Endothelial cell of umbilical vein (primary cell): ENCODE measurements around the gene SEC63.
A peak's percentile ranks its signal among the peaks of the same experiment; 100 is the strongest.

Experiments
- CTCF ChIP-seq, 2 donors: IDR thresholded peaks; 1 replicate in 1 of 2; 2 replicates in 1 of 2; pipeline ENCODE4 v1.5.1; 2011; ENCODE audit warnings: low read length in 2 of 2, mild to moderate bottlenecking in 2 of 2, moderate library complexity in 2 of 2, control low read depth in 1 of 2, inconsistent platforms in 1 of 2, low read depth in 1 of 2; ENCODE audit not compliant: insufficient read depth in 1 of 2; ENCODE audit errors: extremely low read depth in 1 of 2
- EZH2 ChIP-seq: IDR thresholded peaks from 2 replicates; pipeline ENCODE4 v1.6.1; 2012; ENCODE audit warnings: borderline replicate concordance, low read depth, mild to moderate bottlenecking, moderate library complexity, low read length, inconsistent platforms; ENCODE audit not compliant: severe bottlenecking
- FOS ChIP-seq: IDR thresholded peaks from 2 replicates; pipeline ENCODE4 v1.6.1; 2011; ENCODE audit warnings: mild to moderate bottlenecking, low read length, moderate library complexity, borderline replicate concordance; ENCODE audit not compliant: insufficient read depth
- JUN ChIP-seq: IDR thresholded peaks from 2 replicates; pipeline ENCODE4 v1.6.1; 2011; ENCODE audit warnings: borderline replicate concordance, low read depth; ENCODE audit not compliant: insufficient read length, insufficient read depth
- POLR2A ChIP-seq: IDR thresholded peaks from 2 replicates; pipeline ENCODE4 v1.6.1; 2012; ENCODE audit warnings: low read depth, mild to moderate bottlenecking, control low read depth, low read length
- POLR2AphosphoS5 ChIP-seq: IDR thresholded peaks from 2 replicates; pipeline ENCODE4 v1.6.1; 2012; ENCODE audit warnings: low read depth, mild to moderate bottlenecking, control low read depth, low read length, moderate library complexity; ENCODE audit not compliant: insufficient read depth

- TF ChIP-seq CTCF (IDR thresholded peaks at IDR 0.05; ENCODE audit: extremely low read depth in 1 of 2, insufficient read depth in 1 of 2, low read depth in 1 of 2, low read length in 2 of 2) (peak; percentile 97), EZH2 (peak; percentile 37), POLR2A (no peak), FOS (no peak), JUN (no peak), POLR2AphosphoS5 (no peak)
These were observed 109.9 kb downstream of the SEC63 start for GRCh38 chr6:107847844-107848802.
